ENCODE measurements around the gene CD83.

Gene CD83

DNA sequence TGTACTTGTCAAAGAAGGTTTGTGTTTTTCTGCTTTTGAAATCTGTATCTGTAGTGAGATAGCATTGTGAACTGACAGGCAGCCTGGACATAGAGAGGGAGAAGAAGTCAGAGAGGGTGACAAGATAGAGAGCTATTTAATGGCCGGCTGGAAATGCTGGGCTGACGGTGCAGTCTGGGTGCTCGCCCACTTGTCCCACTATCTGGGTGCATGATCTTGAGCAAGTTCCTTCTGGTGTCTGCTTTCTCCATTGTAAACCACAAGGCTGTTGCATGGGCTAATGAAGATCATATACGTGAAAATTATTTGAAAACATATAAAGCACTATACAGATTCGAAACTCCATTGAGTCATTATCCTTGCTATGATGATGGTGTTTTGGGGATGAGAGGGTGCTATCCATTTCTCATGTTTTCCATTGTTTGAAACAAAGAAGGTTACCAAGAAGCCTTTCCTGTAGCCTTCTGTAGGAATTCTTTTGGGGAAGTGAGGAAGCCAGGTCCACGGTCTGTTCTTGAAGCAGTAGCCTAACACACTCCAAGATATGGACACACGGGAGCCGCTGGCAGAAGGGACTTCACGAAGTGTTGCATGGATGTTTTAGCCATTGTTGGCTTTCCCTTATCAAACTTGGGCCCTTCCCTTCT is 18.4 kb downstream of the CD83 start:
- Histone ChIP-seq H3K36me3 (ENCODE audit: control insufficient read depth, insufficient read depth, low read length) (peaks cover 2% of the 10 kb centered on the region; the same call in 1 of the 2 replicates), H3K27me3 (ENCODE audit: control insufficient read depth, insufficient read depth, low read length) (no peaks in the 10 kb centered on the region), H3K9ac (ENCODE audit: low read length) (no peak overlapping the region), H3K27ac (ENCODE audit: low read depth, low read length) (no peak overlapping the region), H3K4me1 (ENCODE audit: control insufficient read depth, insufficient read depth, low read length) (peaks cover 2% of the 10 kb centered on the region), H3K9me3 (ENCODE audit: control insufficient read depth, insufficient read depth, low read depth, low read length) (no peaks in the 10 kb centered on the region), H3K4me3 (ENCODE audit: low read depth, low read length) (no peak overlapping the region)

DNA sequence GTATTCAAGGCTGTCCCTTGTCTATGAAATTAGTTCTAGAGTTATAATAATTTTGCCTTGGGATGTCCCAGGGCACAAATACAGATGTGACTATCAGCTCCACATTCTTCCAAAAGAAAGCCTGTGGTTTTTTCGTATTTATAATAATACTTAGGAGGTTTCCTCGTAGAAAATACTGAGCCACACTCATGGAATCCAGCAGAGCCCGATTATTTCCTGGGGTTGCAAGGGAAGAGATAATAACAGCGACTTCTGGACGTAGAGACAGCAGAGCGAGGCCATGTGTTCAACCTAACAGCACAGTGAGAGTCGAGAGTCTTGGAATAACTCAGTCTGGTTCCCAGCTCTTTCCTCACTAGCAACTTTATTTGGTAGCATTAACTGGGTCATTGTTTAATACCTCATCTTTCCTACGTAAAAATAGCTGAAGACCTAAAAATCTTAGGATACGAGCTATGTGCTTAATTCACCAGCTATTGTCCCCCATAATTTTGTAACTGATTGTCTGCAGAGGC is 21.2 kb downstream of the CD83 start:
- Histone ChIP-seq H3K4me3 (ENCODE audit: low read depth, low read length) (no peak overlapping the region), H3K9ac (ENCODE audit: low read length) (no peak overlapping the region), H3K27ac (ENCODE audit: low read depth, low read length) (no peak overlapping the region), H3K4me1 (ENCODE audit: control insufficient read depth, insufficient read depth, low read length) (peaks cover 15% of the 10 kb centered on the region), H3K9me3 (ENCODE audit: control insufficient read depth, insufficient read depth, low read depth, low read length) (no peaks in the 10 kb centered on the region), H3K27me3 (ENCODE audit: control insufficient read depth, insufficient read depth, low read length) (no peaks in the 10 kb centered on the region), H3K36me3 (ENCODE audit: control insufficient read depth, insufficient read depth, low read length) (peaks cover 2% of the 10 kb centered on the region; the same call in 1 of the 2 replicates)

DNA sequence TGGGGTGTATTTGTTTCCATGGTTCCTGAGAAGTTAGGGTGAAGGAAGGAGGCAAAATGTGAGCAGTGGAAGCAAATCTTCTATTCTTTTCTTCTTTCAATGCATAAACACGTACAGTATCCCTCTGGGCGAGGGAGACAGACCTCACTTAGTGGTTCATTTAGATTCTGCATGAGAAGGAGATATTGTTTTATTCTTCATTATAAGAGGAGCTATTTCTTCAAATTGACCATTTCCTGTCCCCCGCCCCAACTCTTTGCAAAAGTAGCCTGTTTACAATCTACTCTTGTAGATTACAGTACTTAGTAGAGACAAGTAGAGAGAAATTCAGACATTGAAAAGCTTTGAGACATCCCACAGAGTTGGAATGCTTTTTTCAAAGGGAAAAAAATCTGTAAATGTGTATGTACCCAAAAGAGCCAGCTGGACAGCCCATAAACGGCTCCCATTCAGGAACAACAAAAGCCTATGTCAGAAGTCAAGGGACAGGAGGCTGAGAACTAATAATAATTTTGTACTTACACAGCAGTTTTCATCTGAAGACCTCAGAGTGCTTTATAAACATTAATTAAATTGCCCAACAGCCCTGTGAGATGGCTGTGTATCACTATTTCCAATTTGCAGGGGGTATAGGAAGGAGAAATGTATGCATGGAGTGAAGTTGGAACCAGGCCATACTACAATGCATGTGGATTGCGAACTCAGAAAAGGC is 23.9 kb downstream of the CD83 start:
- Histone ChIP-seq H3K4me1 (ENCODE audit: control insufficient read depth, insufficient read depth, low read length) (peaks cover 20% of the 10 kb centered on the region), H3K36me3 (ENCODE audit: control insufficient read depth, insufficient read depth, low read length) (no peaks in the 10 kb centered on the region), H3K9me3 (ENCODE audit: control insufficient read depth, insufficient read depth, low read depth, low read length) (no peaks in the 10 kb centered on the region), H3K27ac (ENCODE audit: low read depth, low read length) (no peak overlapping the region), H3K27me3 (ENCODE audit: control insufficient read depth, insufficient read depth, low read length) (no peaks in the 10 kb centered on the region), H3K4me3 (ENCODE audit: low read depth, low read length) (no peak overlapping the region), H3K9ac (ENCODE audit: low read length) (no peak overlapping the region)

DNA sequence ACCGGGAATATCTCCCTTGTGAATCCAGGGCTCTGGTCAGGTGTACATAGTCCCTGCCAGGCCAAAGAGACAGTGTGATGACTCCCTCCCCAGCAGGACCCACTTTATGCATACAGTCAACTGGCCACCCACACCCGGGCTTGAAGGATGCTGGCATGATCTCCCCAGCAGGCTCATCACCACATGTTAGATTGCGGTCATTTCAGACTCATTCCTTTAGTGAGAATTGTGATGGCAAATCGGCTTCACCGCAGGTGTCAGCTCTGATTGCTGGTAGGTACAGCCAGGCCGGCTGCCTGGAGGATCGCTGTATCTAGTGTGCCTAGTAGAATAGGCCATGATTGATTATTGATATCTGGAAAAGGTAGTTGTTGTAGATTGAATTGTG is 24.5 kb downstream of the CD83 start:
- Histone ChIP-seq H3K9ac (ENCODE audit: low read length) (no peak overlapping the region), H3K9me3 (ENCODE audit: control insufficient read depth, insufficient read depth, low read depth, low read length) (no peaks in the 10 kb centered on the region)

DNA sequence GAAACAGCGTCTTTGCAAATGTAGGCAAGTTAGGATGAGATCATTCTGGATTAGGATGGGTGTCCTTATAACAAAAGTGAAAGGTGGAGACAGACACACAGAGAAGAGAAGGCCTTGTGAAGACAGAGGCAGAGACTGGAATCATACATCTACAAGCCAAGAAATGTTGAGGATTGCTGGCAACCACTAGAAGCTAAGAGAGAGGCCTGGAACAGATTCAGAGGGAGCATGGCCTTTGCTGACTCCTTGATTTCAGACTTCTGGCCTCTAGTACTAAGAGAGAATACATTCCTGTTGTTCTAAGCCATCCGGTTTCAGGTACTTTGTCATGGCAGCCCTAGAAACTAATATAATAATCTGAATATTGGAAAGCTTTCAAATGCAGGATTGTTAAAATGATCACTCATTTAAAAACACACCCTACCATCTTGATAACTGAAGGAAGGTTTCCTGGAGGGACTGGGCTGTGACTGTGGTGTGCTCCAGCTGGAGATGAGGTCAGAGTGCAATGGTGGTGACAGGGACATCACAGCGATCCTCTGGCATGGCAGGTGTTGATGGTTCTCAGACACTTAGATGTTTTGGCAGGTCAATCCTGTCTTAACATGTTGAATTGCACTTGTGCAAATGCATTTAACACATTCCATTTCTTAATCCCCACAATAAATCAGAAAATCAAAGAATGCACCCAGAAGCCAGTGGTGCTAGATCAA is 25.1 kb downstream of the CD83 start:
- no peak overlapping the region for H3K27ac ChIP-seq (ENCODE audit: low read depth, low read length)
- H3K9me3 ChIP-seq (ENCODE audit: control insufficient read depth, insufficient read depth, low read depth, low read length): no peaks in the 10 kb centered on the region
- no peak overlapping the region for H3K4me3 ChIP-seq (ENCODE audit: low read depth, low read length)
- no peaks in the 10 kb centered on the region for H3K27me3 ChIP-seq (ENCODE audit: control insufficient read depth, insufficient read depth, low read length)
- H3K9ac ChIP-seq (ENCODE audit: low read length): no peak overlapping the region
- peaks cover 22% of the 10 kb centered on the region for H3K4me1 ChIP-seq (ENCODE audit: control insufficient read depth, insufficient read depth, low read length)
- H3K36me3 ChIP-seq (ENCODE audit: control insufficient read depth, insufficient read depth, low read length): no peaks in the 10 kb centered on the region

More for the DNA sequence above, 24.5 kb downstream of the CD83 start:
- no peaks in the 10 kb centered on the region for H3K36me3 ChIP-seq (ENCODE audit: control insufficient read depth, insufficient read depth, low read length)
- no peak overlapping the region for H3K4me3 ChIP-seq (ENCODE audit: low read depth, low read length)
- H3K27me3 ChIP-seq (ENCODE audit: control insufficient read depth, insufficient read depth, low read length): no peaks in the 10 kb centered on the region
- H3K4me1 ChIP-seq (ENCODE audit: control insufficient read depth, insufficient read depth, low read length): peaks cover 22% of the 10 kb centered on the region
- no peak overlapping the region for H3K27ac ChIP-seq (ENCODE audit: low read depth, low read length)

DNA sequence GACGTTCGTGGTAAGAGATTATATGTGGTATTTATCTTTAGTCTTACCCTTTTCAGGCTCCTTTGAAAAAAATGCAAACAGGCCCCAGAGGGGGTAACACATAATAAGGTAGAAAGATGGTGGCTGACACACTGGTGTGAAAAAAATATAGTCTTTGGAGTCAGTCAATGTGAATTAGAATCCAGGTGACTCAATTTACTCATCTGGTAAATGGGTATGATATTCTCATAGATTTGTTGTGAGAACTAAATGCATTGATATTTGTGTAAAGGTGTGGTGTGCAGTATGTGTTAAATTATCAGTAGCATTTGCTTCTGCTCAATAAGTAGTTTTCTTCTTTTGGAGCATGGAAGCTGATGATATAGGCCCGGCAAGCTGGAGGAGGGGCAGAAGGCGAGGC is 25.7 kb downstream of the CD83 start:
- Histone ChIP-seq H3K4me1 (ENCODE audit: control insufficient read depth, insufficient read depth, low read length) (peaks cover 22% of the 10 kb centered on the region), H3K27me3 (ENCODE audit: control insufficient read depth, insufficient read depth, low read length) (no peaks in the 10 kb centered on the region), H3K27ac (ENCODE audit: low read depth, low read length) (no peak overlapping the region), H3K4me3 (ENCODE audit: low read depth, low read length) (no peak overlapping the region), H3K9ac (ENCODE audit: low read length) (no peak overlapping the region), H3K36me3 (ENCODE audit: control insufficient read depth, insufficient read depth, low read length) (no peaks in the 10 kb centered on the region), H3K9me3 (ENCODE audit: control insufficient read depth, insufficient read depth, low read depth, low read length) (no peaks in the 10 kb centered on the region)

DNA sequence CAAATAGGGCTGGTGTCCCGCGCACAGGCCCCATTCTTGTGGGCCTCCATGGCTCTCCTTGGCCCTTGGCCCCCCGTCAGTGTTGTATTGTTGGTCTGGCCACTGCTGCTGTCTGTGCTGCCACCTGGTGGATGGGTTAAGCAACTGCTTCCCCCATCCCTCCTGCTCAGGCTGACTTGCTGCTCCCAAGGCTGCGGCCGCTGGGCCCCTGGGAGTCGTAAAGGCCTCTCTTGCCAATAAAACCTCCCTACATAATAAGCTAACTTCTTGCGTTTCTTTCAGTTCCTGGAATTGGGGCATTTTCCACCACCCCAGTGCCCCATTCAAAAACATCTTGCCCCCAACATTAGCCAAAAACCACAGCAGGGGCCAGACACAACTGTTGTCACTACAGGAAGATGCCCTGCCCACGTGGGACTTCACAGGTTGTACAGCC is 27.1 kb downstream of the CD83 start:
- Histone ChIP-seq H3K4me1 (ENCODE audit: control insufficient read depth, insufficient read depth, low read length) (peaks cover 22% of the 10 kb centered on the region), H3K9me3 (ENCODE audit: control insufficient read depth, insufficient read depth, low read depth, low read length) (no peaks in the 10 kb centered on the region), H3K4me3 (ENCODE audit: low read depth, low read length) (no peak overlapping the region), H3K27me3 (ENCODE audit: control insufficient read depth, insufficient read depth, low read length) (no peaks in the 10 kb centered on the region), H3K27ac (ENCODE audit: low read depth, low read length) (no peak overlapping the region), H3K36me3 (ENCODE audit: control insufficient read depth, insufficient read depth, low read length) (no peaks in the 10 kb centered on the region), H3K9ac (ENCODE audit: low read length) (no peak overlapping the region)

DNA sequence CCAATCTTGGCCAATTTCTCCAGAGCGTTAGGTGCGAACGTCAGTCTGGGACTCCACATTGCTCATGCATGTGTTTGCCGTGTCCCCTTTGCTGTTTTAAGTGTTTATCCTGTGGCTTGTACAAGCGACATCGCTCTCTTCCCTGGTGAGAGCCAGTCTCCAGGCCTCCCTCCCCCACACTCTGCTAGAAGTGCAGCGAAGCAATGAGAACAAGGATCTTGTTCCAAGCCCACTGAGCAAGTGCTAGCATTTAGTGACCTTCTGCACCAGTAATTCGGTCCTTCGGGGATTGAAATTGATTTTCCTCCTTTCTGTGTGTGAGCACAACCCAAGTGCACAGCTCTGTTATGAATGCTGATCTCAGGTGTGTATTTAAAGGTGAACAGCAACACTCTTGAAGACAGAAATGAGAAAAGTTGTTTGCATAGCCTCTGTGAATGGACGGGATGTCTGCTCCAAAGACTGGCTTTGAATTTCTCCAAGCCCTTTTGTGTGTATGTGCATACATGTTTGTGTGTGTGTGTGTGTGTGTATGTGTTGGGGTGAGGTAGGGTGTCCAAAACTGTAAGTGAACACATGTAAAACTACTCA is 29.0 kb downstream of the CD83 start:
- Histone ChIP-seq H3K27ac (ENCODE audit: low read depth, low read length) (no peak overlapping the region), H3K4me3 (ENCODE audit: low read depth, low read length) (no peak overlapping the region), H3K36me3 (ENCODE audit: control insufficient read depth, insufficient read depth, low read length) (no peaks in the 10 kb centered on the region), H3K9me3 (ENCODE audit: control insufficient read depth, insufficient read depth, low read depth, low read length) (no peaks in the 10 kb centered on the region), H3K9ac (ENCODE audit: low read length) (no peak overlapping the region), H3K4me1 (ENCODE audit: control insufficient read depth, insufficient read depth, low read length) (peaks cover 14% of the 10 kb centered on the region), H3K27me3 (ENCODE audit: control insufficient read depth, insufficient read depth, low read length) (no peaks in the 10 kb centered on the region)

DNA sequence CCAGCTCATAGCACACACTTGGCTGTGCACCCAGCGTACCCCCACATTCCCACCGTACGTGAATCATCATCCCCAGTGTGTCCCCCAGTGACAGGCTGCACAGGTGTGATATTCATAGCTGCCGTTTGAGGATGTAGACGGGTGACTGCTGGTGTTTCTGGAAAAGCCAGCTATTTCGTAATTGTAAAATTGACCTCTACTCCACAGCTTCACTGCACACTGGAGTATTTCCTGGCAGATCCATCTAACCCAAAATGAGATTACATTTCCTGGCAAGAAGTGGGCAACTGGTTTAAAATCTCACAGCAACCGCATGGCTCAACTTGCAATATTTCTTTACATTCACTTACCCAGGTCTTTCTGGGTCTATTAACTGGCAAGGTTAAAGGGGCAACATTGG is 30.3 kb downstream of the CD83 start:
- H3K27me3 ChIP-seq (ENCODE audit: control insufficient read depth, insufficient read depth, low read length): no peaks in the 10 kb centered on the region
- H3K9me3 ChIP-seq (ENCODE audit: control insufficient read depth, insufficient read depth, low read depth, low read length): no peaks in the 10 kb centered on the region
- H3K36me3 ChIP-seq (ENCODE audit: control insufficient read depth, insufficient read depth, low read length): no peaks in the 10 kb centered on the region
- H3K4me1 ChIP-seq (ENCODE audit: control insufficient read depth, insufficient read depth, low read length): 0 out of 2 replicates have a peak, but pooled peaks cover 6% of the 10 kb centered on the region
- H3K4me3 ChIP-seq (ENCODE audit: low read depth, low read length): no peak overlapping the region
- no peak overlapping the region for H3K9ac ChIP-seq (ENCODE audit: low read length)
- H3K27ac ChIP-seq (ENCODE audit: low read depth, low read length): no peak overlapping the region

DNA sequence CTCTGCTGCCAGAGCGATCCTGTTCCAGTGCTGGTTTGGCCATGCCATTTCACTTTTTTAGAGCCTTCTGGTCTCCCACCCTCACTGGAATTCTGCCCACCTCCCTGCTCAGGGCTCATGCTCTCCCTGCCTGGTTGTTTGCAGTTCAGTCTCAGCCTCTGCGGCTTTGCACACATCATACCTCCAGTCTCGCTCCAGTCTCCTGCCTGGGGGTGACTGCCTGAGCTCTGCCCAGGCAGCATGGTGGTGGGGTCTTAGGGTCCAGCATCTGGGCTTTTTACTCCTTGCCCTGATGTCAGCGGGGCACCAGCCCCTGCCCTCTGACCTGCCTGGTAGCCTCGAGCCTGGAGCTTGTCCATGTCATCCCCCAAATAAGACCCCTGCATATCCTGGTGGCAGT is 30.9 kb downstream of the CD83 start:
- Histone ChIP-seq H3K9me3 (ENCODE audit: control insufficient read depth, insufficient read depth, low read depth, low read length) (no peaks in the 10 kb centered on the region), H3K27me3 (ENCODE audit: control insufficient read depth, insufficient read depth, low read length) (no peaks in the 10 kb centered on the region), H3K4me3 (ENCODE audit: low read depth, low read length) (no peak overlapping the region), H3K9ac (ENCODE audit: low read length) (no peak overlapping the region), H3K27ac (ENCODE audit: low read depth, low read length) (no peak overlapping the region), H3K36me3 (ENCODE audit: control insufficient read depth, insufficient read depth, low read length) (no peaks in the 10 kb centered on the region), H3K4me1 (ENCODE audit: control insufficient read depth, insufficient read depth, low read length) (0 out of 2 replicates have a peak, but pooled peaks cover 6% of the 10 kb centered on the region)
